T47D (cell line): ENCODE data around the gene ORM2.
"Not testable (repeated sequence)": the region's sequence is repeated elsewhere in the genome, so short reads cannot be mapped to it uniquely, and the experiment has no call there.

Experiments used
- DNase-seq, 2 experiments: peaks; one replicate each; pipeline versions ENCODE4 v3.0.0 to v3.0.0-alpha.2; 2011 to 2012; ENCODE audit warnings: low read depth in 1 of 2, low spot score in 1 of 2
- JUND ChIP-seq: IDR thresholded peaks from 2 replicates; pipeline ENCODE4 v1.6.1; 2012; ENCODE audit warnings: low read depth
- in situ Hi-C: cut with HindIII; loops from 2 replicates; pipeline ENCODE4 v1.10.0; 2016; ENCODE audit warnings: low sequenced_read_pairs, low pct_unique_long_range_greater_than_20kb

Gene ORM2

GRCh38 chr9:114311571-114312512 is 17.8 kb upstream of the ORM2 start:
- in situ Hi-C loops = no loop called here
- no peak for DNase-seq
- TF ChIP-seq JUND = no peak

- in situ Hi-C loops = no loop called here
- no peak for DNase-seq
- no peak for TF ChIP-seq JUND
Observed at GRCh38 chr9:114312513-114312875, 17.2 kb upstream of the ORM2 start.

- DNase-seq = no peak
- in situ Hi-C loops = no loop called here
- TF ChIP-seq JUND = no peak
Observed at GRCh38 chr9:114313186-114313585, 16.5 kb upstream of the ORM2 start.

- DNase-seq = no peak
- TF ChIP-seq JUND = no peak
- in situ Hi-C loops = no loop called here
Observed at GRCh38 chr9:114314256-114314867, 15.3 kb upstream of the ORM2 start.

GRCh38 chr9:114314881-114315722 is 14.6 kb upstream of the ORM2 start:
- in situ Hi-C loops = no loop called here
- no peak for DNase-seq
- TF ChIP-seq JUND = no peak

- TF ChIP-seq JUND = no peak
- no peak for DNase-seq
- in situ Hi-C loops = no loop called here
Observed at GRCh38 chr9:114315723-114316363, 13.8 kb upstream of the ORM2 start.

GRCh38 chr9:114316605-114317230 is 13.0 kb upstream of the ORM2 start:
- no peak for TF ChIP-seq JUND
- DNase-seq = peak in 1 of 2 experiments; percentile 72
- in situ Hi-C loops = no loop called here

- no peak for DNase-seq
- TF ChIP-seq JUND = no peak
Observed at GRCh38 chr9:114317665-114318357, 11.9 kb upstream of the ORM2 start.

GRCh38 chr9:114318416-114318815 is 11.3 kb upstream of the ORM2 start:
- no peak for TF ChIP-seq JUND
- in situ Hi-C loops = no loop called here
- DNase-seq = no peak

More at GRCh38 chr9:114317665-114318357, 11.9 kb upstream of the ORM2 start:
- in situ Hi-C loops = no loop called here

GRCh38 chr9:114319147-114319546 is 10.5 kb upstream of the ORM2 start:
- TF ChIP-seq JUND = no peak
- DNase-seq = no peak
- in situ Hi-C loops = no loop called here

- DNase-seq, in situ Hi-C loops: not testable (repeated sequence)
Observed at GRCh38 chr9:114320710-114321109, 9.0 kb upstream of the ORM2 start.
